HCEC 1CT (cell line): Measurements from ENCODE around the gene RGS6.

ENCODE experiments used
- DNase-seq: peaks from one replicate; pipeline ENCODE4 v3.0.0-alpha.2; 2017

Gene RGS6

DNA sequence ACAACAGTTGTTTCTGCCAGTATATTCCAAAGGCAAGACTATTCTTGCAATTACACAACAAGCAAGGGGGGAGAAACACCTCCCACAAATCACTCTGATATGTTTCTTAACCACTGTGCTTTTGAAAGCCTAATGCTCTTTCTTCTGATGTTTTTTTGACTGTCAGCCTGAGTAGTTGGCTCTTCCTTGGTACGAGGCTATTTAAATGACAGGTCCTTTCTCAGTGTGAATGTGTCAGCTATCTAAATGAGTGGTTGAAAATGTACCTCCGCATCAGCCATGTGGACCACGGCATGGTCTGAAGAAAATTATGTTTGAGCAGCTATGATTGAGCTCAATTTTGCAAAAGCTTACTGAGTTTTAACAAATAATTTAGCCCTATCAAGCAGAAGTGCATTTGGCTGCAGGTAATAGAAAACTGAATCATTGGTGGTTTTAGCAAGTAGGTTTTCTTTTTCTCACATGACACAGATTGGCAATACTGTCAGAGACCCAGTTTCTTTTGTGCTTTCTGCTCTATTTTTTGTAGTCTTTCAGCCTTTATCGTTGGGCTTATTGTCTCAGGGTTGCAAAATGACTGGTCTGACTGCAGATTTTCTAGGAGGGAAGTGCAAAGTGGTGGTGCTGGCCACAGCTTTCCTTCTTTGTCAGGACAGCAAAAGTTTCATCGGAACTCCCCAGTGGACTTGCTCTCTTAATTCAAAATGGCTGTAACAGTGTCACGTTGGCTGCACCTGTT, 162.8 kb downstream of the RGS6 start:
- DNase-seq, result no peak

DNA sequence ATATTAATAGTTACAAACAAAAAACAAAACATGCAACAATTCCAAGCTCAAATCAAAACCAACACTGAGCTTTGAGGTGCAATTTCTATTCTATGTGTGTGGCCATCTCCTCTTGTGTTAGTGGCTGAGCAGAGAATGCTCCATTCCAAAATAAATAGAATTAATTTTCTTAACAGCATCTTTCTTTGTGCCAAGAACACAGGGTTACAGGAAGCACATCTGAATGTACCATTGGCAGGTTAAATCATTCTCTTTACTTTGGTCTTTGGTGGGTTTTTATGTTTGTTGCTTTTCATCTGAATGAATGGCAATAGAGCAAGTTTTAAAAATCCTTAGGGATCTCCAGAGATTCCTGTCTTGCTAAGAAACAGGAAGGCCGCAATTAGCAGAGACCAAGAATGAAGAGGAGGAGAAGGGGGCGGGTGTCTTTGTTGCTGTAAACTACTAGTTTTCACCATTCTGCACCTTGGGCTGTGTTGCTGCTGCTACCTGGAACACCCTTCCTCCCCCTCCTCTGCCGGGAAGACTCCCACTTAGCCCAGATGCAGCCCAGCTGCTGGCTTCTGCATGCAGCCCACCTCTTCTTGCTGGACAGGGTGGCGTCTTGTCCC, 165.0 kb downstream of the RGS6 start:
- no peak for DNase-seq

GRCh38 chr14:72098210-72098609, 166.0 kb downstream of the RGS6 start:
- DNase-seq, result no peak

DNA sequence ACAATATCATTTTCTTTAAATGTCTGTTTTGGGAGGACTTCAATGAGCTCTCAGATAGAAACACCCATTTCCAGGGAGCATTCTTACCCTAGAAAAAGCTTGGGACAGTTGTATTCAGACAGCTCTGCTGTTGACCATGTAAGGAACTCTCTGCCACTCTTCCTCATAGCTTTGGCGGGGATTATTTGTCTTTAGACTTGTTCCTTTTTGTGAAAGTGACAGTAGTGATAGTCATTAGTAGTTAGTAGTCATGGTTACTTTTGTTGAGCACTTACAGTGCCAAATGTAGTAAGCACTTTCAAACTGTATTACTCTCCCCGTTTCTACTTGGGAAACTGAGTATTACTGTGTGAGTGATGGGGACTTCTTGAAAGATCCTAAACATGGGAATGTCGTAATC, 167.3 kb downstream of the RGS6 start:
- DNase-seq, result no peak

DNA sequence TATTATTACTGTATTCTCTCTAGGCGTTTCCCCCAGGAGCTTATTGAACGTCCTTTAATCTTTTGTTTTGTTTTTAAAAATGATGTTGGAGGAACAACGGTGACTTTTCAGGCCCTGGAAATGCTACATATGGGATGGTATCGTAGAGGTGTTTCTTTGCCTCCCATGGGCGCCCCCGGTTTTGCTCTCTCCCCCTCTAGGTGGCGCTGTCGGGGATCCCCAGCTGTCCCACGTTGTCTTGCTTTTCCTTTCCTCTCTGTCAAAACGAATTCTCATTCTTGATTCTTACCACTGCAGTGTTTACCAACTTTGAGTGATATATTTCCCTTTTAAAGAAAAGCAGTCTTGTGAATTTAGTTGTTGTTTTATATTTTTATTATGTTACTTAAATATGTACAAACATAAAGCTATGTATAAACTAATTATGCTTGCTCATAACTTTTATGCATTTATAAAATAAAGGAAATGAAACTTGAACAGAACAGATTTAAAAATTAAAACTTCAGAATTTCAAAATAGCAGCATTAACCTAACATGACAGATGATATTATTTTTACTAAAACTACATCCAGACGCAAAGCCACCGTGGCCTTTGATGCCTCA, 171.9 kb downstream of the RGS6 start:
- DNase-seq, result no peak

DNA sequence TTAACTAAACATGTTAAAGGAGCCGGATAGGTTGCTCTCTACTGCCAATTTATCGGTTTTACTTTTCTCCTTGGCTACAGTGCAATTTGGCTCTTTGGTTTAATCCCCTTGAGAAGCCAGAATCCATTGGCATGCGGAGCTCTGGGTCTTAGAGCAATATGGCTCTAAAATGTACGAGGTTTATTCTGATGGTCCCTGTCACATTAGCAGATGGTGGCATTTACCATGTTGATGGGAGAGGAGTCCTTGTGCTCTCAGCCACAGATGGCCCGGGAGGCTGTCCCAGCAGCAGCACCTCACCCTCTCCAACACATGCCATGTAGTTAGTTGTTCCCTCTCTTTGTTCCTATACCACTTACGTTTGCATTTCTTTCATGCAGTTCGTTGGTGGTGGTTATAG, 179.7 kb downstream of the RGS6 start:
- DNase-seq, result no peak

- DNase-seq, result no peak
These were observed 186.6 kb downstream of the RGS6 start for GRCh38 chr14:72118841-72119240.

GRCh38 chr14:72120315-72120714, 188.1 kb downstream of the RGS6 start:
- no peak for DNase-seq

DNA sequence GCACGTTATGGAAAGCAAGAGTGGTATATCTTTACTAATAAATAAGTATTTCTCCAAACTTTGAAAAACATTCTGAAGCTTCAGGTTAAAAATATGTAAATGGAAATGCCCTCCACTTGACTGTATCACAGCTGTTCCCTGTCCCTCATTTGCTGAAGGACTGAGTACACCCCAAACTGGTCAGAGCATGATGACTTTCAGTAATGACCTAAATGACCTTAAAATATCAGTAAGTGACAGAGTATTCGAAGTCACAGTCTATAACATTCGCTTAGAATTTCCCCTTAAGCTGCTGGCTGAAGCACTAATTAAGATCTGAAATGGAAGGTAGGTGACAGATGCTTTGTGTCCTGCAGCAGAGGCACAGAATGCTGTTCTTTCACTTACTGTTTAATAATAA, 191.5 kb downstream of the RGS6 start:
- no peak for DNase-seq

DNA sequence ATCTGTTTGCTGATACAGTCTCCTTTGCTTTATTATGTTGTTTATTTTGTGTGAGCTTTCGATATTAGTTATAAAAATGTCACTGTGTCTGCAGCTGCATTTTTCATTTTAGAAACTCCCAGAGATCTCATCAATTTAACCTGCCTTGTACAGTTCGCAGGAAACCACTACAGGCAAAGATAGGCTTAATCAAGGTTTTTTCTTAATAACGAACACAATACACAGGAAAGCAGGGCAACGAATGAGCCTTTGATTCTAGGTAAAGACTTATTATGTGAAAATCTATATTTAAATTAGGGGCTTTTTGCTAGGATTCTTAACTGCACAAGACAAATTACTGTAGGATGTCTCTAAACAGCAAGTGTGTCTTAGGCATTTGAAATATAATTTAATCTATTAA, 191.9 kb downstream of the RGS6 start:
- DNase-seq, result no peak

GRCh38 chr14:72126091-72126490, 193.9 kb downstream of the RGS6 start:
- DNase-seq, result no peak

GRCh38 chr14:72126561-72126960, 194.3 kb downstream of the RGS6 start:
- DNase-seq, result no peak

- DNase-seq, result no peak
These were observed 196.4 kb downstream of the RGS6 start for GRCh38 chr14:72128629-72129028.

- no peak for DNase-seq
These were observed 197.1 kb downstream of the RGS6 start for GRCh38 chr14:72129291-72129690.

DNA sequence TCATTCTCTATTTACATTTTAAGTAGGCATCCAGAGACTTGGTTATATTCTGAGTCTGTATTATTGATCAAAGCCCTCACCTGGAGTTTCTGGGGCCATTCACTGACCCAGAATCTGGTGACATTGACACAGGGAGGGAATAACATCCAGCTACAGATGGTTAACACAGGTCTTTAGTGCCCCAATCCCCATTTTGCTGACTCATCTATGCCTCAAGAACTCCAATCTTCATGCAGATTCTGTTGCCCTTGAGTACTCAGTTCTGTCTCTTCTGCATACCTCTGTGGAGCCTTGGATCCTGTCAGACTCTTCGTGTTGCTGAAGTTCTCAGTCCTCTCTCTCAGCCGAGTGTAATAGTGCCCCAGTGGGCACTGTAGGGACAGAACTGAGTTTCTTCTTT, 208.9 kb downstream of the RGS6 start:
- no peak for DNase-seq

DNA sequence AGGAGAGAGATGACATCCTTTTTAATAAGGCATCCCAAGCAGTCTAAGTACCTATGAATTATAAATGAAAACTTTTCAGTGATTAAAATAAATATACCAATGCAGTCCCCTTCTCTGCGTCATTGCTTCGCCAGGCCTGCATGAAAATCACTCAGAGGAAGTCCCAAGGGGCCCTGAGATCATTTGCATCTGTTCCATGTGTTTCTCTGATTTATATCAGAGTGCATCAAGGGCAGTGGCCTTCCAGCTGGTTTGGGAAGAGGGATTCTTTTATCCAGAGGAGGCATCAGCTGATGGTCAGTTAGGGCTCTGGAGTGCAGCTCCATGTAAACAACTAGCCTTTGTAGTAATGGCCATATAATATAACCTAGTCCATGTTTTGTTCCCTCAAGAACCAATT, 210.1 kb downstream of the RGS6 start:
- no peak for DNase-seq

- no peak for DNase-seq
These were observed 214.0 kb downstream of the RGS6 start for GRCh38 chr14:72146241-72146640.

DNA sequence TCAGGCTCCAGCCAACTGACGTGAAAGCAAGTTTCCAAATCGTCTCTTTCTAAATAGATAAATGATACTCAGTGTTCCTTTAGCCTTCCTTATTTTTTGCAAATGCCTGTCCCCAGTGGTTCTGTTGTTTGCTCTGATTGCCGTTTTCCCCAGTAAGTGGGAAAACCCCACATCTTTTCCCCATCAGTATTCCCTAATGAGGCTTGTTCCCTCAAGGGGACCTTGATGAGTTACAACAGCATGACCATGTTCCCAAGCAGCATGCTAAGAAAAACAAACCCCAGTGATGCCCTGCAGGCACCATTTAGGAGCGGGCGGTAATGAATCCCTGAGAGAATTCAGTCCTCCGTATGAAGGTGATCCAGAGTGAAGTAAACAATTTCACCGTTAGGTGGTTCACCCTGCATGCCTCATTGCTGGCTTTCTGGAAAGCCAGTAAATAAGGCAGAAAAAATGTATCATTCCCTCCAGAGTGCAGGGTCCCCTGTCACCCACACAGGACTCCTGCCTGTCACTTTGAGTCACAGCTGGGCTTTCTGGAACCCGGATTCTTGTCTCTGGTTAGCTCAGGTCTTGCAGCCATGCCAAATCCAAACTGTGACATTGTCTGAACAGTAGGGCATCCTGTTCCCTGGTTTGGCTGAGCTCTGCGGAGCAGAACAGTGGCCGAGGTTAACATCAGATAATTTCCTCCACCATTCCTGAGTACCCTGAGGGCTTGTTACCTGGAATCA, 222.6 kb downstream of the RGS6 start:
- no peak for DNase-seq

DNA sequence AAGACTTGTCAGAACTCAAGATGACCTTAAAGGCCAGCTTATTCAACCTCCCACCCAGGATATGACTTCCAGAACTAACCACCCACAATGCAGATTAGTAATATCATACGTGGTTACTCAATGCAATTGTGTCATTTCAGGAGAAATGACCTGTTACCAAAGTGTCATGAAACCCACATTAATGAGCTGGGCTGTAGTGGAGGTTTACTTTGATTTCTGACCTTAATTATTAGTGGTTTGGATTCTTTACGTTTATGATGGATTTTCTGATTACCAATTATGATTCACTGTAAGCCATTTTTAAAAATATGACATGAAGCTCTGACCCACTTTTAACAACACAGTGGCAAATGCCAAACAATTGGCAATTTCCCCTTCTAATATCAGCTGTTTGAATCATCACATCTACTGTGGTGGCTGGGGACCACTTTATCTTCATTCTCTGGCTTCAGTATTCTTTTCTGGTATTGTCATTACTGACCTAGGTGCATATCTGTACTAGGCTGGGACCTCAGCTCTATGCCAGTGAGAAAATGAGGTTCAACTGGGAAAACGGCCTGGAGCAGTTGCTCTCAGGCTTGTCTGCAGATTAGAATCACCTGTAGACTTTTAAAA, 223.3 kb downstream of the RGS6 start:
- no peak for DNase-seq

DNA sequence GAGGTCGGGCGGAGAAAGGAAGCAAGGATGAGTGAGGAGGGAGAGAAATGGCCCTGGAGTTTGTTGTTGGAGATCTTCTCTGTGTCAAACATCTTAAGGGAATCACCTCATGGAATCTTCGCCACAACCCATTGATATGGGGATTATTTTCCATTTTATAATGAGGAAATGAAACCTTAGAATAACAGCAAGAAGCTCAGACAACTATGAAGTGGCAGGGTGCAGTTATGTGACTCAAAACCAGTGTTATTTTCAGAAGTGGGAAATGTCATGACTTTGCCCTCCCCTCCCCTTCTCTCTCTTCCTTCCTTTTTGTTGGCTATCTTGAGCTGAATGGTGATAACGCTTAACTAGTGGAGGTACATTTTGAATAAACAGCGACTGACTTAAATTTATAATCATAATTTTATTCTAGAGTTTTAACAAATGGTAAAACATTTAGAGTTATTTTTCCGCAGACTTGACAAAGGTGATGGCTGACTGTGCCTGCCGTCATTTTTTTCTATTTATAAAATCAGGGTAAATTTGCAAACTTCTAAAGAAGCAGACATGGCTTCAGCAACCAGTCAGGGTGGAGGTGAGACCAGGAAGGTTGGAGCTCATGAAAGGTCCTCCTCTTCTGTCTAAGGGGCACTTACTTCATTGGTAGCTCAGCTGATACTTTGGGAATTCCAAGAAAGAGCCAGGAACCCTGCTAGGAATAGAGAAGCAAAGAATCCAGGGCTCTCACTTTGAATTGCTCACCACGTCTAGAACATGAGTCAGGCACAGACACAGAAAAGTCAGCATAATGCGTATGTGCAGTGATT, 232.4 kb downstream of the RGS6 start:
- DNase-seq, result no peak

GRCh38 chr14:72165229-72165698, 233.0 kb downstream of the RGS6 start:
- no peak for DNase-seq

- no peak for DNase-seq
These were observed 237.3 kb downstream of the RGS6 start for GRCh38 chr14:72169521-72169920.
